Stimulated activated CD4-positive, alpha-beta T cell treated with anti-CD3 and anti-CD28 coated beads, TNF-alpha, amount 100 ng/mL, for 24 hours (primary cell): ENCODE results near the gene PKIB.
"Not testable (repeated sequence)": the region's sequence is repeated elsewhere in the genome, so short reads cannot be mapped to it uniquely, and the experiment has no call there.

Source experiments
- DNase-seq, 3 experiments: peaks; one replicate each; pipeline ENCODE4 v3.0.0-alpha.2; 2020; ENCODE audit warnings: low read depth in 3 of 3

The PKIB gene

DNA sequence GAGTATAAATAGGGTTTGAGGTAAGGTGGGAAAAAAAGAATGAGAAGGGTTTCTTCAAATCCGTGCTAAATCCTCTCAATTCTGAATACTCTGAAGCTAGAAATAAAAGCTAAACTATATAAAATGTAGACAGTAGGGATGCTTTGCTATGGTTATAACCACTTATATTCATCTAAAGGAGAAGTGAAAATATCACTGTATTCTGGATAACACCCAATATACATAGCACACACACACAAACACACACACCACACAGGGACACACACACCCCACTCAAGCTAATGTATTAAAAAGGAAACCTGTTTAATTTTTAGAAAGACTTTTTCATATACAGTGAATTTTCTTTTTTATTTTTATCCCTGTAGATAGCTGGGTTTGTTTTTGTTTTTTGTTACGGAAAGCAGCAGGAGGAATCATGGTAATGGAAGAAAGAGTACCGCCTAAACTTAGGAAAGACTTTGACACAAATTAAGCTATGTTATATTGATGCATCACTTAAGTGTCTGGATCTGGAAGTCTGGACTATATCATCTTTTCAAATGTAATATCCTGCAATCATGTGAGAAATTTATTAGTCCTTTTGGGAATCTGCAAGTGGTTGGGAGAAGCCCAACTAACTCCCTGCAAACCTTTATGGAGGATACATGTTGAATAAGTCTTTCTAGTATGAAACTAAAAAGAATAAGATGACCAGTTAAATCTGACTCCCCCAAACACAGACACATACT lies 100.9 kb downstream of the PKIB start:
- DNase-seq = no peak

DNA sequence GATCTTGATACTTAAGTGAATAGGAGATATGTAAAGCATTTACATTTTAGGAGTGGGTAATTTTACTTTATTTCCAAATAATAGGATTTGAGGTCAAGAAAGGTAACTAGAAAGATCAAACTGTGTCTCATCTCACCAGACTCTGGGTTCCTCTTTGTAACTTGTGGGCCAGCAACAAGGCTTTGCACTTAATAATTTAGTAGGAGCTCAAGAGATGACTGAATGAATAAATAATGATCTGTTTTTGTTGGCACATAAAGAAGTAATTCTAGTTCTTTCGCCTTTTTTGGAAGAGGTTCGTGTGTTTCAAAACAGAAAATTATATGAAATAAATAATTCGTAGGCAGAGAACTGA lies 101.9 kb downstream of the PKIB start:
- DNase-seq = no peak

DNA sequence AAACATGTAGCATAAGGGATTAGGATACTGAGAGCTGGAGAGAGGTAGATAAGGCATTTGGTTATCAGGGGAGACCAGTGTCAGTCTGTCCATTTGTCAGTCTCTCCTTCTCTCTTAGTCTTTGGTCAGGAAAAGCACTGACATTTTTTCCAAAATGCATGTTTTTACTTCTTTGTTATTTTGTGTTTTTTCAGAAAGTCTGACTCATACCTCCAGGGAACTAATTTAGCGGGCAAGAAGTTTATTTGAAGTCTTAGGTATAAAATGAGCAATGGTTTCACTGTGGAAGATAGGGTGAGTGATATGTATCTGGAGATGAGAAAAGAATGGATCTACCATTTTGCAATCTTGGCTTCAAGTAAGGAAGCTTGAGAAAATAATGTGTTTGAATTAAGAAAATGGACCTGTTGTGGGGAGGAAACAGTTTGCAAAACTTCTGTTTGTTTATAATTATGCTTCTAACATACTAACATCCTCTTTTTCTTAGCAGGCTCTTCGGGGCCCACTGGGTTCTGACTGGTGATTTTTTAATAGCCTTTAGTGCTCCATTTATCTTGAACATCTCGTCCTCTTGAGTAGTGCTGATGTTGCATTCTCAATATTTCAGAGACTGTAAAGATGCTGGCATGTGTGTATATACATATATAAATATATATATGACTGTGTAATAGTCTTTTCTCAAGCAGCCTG lies 102.4 kb downstream of the PKIB start:
- no peak for DNase-seq

GRCh38 chr6:122713138-122713537 lies 102.9 kb downstream of the PKIB start:
- no peak for DNase-seq

DNA sequence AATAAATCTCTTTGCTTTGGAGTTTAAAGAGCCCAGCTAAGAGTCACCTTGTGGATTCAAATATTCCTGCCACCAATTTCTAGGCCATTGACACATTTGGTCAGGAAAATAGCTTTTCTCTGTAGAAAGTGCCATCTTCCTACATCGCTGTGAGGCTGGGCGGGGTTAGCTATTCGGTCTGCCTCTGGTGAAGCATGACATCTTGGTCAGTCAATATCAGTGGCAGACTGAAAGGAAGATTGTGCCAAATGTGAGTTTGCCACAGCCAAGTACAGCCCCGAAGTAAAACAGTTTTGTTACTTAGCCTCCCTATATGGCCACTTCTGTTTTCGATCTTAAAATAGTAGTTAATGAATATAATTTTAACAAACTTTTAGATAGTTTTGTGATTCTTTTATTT lies 103.9 kb downstream of the PKIB start:
- no peak for DNase-seq

DNA sequence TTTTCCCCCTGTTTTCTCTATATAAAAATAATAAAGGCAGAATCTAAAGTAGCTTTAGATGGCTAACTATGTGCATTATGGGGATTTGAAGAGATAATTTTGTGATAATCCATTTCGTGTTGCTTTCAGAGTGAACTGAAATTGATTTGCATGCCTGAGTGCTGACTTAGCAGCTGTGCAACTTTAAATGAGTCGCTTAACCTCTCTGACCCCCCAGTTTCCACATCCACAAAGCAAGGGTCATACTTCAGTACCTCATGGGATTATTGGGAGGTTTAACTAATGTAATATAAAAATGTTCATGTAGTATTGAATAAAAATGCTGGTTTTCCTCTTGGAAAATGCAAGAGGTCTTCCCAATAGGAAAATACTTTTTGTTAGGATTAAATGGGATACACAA lies 105.5 kb downstream of the PKIB start:
- DNase-seq = no peak

DNA sequence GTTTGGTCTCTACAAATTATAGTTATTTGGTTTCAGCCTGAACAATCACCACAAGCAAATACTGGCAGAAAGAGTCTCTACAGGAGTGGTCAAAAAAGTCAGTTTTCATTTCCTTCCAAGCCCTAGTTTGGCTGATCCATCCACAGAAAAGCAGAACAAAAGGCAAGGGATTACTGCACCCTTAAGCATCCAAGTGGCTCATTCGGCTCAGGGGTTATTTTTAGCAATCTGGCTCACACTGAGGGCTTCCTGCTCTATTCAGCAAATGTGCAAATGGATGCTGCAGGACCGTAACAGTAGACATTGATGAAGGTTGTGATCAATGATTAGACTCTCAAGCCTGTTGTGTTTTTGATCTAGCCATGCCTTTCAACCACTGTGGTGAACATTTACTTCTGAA lies 107.1 kb downstream of the PKIB start:
- DNase-seq = no peak

- no peak for DNase-seq
Measured at GRCh38 chr6:122718616-122719015, 108.4 kb downstream of the PKIB start.

DNA sequence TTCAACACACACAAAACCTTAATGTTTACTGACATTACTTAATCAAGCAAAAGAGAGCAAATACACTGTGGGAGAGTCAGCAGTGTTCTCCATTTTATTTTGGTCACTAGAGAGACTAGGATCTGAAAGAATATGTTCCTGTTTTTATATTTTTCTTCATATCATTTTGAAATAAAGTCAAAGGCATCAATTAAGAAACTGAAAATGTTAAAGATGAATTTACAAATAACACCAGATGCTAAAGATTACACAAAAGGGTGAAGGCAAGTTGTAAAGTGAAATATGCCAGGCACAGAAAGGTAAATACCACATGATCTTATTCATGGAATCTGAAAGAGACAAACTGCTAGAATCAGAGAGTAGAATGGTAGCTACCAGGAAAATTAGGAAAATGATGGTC lies 109.0 kb downstream of the PKIB start:
- no peak for DNase-seq

GRCh38 chr6:122722746-122723145 lies 112.5 kb downstream of the PKIB start:
- no peak for DNase-seq

GRCh38 chr6:122726649-122727048 lies 116.4 kb downstream of the PKIB start:
- no peak for DNase-seq

GRCh38 chr6:122727244-122727643 lies 117.0 kb downstream of the PKIB start:
- no peak for DNase-seq

DNA sequence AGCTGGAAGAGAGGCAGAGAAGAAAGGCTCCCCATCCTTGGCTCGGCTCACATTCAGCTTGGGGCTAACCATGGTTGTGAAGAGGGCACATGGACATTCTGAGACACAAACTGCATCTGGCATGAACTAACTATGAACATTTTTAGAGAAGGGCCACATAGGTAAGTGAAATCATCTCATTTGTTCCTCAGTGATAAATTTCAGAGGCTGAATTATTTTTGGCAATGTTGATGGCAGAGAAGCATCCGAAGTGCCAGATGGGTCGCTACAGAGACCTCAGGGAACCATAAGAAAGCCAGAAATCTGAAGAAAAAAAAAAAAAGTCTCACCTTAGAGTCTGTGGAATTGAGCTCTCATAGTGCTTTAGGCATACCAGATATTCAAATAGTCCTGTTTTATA lies 120.1 kb downstream of the PKIB start:
- no peak for DNase-seq

GRCh38 chr6:122730775-122731386 lies 120.7 kb downstream of the PKIB start:
- DNase-seq = no peak

DNA sequence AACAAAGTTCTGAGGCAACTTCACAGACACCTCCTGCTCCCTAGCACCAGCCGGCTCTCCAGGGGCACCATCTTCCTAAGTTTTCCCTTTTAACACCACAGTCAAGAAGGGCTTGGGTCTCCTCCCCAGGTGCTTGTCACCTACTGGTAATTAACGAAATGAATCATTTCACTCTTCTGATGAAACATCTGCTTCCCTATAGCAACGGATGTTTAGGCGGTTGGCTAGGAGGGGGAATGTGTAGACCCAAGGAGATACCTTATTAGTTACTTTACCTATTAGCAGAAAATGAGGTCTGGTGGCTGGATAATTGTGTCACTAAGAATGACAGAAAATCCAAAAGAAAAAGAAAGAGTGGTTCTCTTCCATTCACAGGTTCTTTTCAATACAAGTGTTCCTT lies 123.1 kb downstream of the PKIB start:
- no peak for DNase-seq

GRCh38 chr6:122734529-122735395 lies 124.6 kb downstream of the PKIB start:
- DNase-seq = no peak

DNA sequence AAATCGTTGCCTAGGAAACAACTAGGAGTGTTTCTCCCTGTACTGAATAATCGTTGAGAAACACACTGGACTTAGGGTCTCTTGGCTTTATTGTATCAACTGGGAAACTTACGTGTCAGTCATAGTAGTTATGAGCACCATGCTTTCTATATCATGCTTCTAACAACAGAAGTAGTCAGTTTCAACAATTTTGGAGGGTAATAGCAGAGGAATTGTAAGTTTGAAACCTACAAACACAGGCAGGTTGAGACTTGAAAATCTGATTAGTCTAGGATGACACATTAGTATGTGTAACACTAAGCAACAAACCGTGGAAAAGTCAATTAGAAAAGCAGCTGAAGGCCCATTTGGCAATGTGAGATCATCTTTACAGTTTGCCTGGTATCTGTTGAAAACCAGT lies 125.4 kb downstream of the PKIB start:
- DNase-seq = no peak

- no peak for DNase-seq
Measured at GRCh38 chr6:122736163-122736562, 126.0 kb downstream of the PKIB start.

GRCh38 chr6:122736616-122737015 lies 126.4 kb downstream of the PKIB start:
- DNase-seq = no peak

- no peak for DNase-seq
Measured at GRCh38 chr6:122740091-122740490, 129.9 kb downstream of the PKIB start.

GRCh38 chr6:122740936-122741335 lies 130.7 kb downstream of the PKIB start:
- DNase-seq = no peak

DNA sequence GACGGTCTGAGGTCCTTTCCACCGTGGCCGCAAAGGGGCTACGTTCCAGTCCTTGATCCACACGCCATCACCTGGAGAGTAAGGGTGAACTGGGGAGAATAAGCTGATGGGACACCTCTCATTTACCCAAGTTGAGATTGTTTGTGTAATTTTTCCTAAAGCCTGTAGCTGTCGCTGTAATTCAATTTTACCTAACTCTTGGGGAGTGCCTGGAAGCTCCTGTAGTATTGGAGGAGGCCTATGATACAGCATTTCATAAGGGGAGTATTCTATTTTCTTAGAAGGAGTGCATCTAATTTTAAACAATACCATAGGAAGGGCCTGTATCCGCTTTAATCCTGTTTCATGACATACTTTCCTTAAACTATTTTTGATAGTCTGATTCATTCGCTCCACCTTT lies 134.0 kb downstream of the PKIB start:
- DNase-seq = not testable (repeated sequence)
